GM18858 (cell line): ENCODE measurements around the gene SVEP1.
"Not testable (repeated sequence)": the region's sequence is repeated elsewhere in the genome, so short reads cannot be mapped to it uniquely, and the experiment has no call there.

Experiments used
- ATAC-seq: cut with Tn5 transposase; IDR thresholded peaks from one replicate; pipeline ENCODE4 v1.9.1; 2021; ENCODE audit not compliant: unreplicated experiment

Gene SVEP1

DNA sequence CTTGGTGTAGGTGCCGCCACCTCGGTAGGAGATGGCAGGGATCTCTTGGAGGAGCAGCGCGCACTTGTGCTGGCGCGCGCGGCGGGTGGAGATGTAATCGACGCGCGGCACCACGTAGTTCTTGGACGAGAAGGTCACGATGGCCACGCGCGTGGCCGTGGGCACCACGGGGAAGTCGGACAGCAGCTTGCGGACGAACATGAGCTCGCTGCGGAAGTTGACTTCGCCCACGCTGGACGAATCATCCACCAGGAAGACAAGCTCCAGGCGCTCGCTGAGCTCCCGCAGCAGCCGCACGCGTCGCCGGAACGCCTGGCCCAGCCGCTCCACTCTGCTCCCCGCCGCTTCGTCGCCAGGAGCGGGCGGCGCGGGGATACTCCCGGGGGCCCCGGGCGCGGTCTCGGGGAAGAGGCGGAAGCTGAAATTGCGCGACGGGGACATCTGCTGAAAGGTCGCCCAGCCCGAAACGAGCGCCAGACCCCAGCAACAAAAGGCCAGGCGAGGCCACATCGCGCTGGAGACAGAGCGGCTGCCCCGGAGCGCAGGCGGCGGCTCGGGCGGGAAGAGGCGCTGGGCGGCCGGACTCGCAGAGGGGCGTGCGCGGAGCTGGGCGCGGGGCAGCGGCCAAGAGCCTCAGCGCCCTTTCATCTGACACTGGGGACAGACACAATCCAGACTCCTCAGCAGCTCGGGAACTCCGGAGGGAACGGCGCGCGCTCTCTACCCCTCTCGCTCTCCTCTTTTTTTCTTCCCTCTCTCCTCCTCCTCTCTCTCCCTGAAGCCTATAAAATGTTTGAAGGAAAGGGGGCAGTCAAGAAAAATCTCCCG lies at the start of gene SVEP1:
Gene SVEP1, minus strand, starts transcription at position 708 of the 828 bp plus-strand sequence. Its CDS starts 198 bp downstream, at position 510.
- no peak for ATAC-seq

DNA sequence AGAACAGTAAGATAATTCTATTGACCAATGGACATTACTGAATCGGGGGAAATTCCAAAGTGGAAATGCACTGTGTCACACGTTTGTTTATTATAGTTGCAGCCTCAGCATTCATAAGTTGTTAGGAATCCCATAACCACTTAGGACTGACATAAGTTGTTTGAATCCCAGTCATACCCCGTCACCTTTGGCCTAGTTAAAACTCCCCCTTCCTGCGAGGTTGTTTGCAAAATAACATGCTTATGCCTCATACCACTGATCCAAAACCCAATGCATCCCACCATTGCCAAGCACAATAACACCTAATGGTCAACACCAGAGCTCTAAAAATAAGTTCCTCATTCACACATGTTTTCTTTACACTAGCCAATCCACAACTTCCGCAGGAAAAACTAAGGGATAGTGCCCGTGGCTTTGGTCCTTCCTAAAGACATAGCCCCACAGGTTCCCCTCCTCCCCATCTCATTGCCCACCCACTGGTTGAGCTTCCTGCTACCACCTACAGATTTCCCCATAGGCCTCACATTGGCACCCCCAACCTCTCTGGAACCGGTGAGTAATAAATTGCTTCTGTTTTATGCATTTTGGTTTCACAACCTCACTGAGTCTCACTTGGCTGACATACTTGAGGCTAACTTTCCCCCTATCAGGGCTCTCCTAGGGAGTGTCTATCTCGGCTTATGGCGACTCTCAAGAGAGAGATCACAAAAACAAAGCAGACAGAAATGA lies 46.7 kb upstream of the SVEP1 start:
- peak; percentile 96 for ATAC-seq

DNA sequence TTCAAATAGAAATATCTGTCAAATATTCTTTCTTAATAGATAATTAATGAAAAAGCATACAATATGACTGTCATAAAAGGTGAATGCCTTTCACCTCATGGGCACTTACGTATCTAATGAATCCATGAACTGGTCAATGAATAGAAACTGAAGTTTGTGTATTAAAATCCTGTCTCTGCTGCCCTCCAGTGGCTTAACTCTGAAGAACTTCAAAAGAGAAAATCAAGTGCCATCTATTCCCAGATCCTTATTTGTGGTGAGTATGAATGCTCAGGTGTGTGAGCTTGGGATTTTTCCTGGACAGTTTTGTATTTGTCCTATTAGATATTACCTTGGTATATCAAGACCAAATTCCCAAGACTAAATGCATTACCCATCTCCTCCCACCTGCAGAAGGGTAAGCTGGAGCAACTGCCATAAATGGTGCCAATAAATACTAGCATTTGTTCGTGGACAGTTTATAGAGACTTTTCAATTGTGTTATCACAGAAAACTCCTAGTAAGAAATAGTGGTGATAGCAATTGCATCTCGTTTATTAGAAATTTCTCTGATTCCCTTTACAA lies 44.0 kb upstream of the SVEP1 start:
- ATAC-seq = no peak

DNA sequence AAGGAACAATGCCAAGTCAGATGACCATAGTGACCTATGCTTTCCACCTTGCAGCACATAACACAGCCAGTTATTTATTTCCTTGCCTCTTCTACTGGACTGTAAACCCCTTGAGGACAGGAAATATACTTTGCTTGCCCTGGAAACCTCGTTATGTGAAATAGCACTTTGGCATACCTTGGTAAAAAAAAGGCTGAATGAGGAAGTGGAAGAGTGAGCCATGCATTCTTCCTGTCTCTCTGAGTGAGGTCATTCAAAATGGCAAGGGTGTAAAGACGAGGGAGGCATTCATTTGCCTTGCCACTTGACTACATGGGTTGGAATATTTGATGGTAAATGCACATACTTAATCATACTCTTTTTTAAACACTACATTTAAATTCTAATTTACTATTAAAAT lies 42.8 kb upstream of the SVEP1 start:
- ATAC-seq = no peak

DNA sequence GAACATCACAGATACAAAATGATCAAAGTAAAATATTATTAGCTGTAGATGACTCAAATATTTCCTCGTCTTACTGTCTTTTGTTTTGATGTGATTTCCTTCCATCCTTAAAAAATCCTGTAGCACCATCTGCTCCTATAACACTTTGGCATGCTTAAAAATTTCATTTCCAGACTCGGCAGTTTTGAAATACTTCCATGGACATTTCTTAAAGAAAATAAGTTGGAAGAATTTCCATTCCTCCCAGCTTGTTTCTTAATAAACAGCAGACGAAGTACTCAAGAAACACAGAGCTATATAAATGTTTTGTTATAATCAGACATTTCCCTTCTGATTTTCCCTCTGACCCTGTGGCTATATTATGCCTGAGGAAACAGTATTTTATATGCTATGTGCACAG lies 41.2 kb upstream of the SVEP1 start:
- ATAC-seq = no peak

DNA sequence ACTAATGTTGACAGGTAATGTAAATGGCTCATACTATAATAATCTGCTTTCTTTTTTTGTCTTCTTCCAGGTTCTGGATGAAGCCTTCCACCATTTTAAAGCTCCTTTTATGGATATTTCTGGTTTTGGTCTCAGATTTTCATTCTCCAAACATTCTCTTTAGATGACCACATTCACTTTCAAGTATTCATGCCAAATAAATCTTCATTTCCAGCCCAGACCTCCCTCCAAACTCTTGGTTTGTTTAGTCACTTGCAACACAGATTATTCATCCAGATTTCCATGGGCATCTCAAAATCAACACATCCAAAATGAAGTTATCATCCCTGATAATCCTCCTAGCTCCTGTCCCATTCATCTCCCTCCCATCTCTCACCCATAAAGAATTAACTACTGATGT lies 40.3 kb upstream of the SVEP1 start:
- no peak for ATAC-seq

DNA sequence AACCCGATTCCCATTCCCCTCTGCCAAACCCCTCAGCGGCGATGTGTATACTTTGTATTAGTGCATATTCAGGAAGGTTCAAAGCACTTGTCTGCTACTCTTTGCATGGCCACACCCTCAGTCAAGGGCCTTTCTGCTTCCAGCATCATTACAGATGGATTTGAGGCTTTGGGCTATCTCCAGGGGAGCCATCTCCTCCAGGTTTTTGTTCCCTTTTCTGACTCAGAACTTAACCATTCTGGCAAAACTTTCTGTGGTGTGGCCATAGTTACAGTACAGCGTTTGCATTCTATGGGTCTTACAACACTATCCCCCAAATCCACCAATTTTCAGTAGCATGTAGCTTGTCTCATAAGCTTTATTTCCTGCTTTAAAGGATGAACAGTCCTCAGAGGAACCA lies 36.0 kb upstream of the SVEP1 start:
- no peak for ATAC-seq

DNA sequence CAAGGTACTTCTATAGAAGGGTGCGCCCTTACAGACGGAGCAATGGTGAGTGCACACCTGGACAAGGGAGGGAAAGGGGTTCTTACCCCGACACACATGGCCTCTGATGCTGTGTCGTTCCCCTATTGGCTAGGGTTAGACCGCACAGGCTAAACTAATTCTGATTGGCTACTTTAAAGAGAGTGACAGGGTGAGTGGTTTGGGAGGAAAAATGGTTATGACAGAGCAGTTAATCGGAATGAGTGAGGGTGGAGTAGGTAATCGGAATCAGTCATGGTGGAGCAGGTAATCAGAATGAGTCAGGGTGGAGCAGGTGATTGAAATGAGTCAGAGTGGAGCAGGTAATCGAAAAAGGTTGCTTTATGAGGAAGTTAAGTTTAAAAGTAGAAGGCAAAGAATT lies 35.0 kb upstream of the SVEP1 start:
- not testable (repeated sequence) for ATAC-seq

DNA sequence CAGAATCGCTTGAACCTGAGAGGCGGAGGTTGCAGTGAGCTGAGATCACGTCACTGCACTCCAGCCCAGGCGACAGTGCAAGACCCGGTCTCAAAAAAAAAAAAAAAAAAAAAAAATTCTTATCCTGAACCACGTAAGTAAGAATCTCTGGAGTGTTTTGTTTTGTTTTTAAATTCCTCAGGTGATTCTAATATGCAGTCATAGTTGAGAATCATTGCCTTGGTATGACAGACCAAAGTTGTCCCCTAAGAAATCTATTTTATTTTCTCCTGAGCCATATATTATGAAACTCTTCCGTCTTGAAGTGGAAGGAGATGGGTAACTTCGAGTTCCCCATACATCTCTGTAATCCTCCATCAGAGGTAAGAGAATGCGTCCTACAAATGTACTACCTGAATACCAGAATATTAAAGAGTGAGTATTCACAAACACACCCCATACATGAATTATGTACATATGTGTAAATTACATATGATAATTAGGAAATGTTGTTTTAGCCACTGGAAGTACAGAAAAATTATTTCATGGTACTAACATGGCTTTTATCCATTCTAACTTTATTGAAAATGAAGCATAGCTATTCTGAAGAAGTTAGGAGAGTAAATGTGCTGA lies 26.7 kb upstream of the SVEP1 start:
- ATAC-seq = no peak

DNA sequence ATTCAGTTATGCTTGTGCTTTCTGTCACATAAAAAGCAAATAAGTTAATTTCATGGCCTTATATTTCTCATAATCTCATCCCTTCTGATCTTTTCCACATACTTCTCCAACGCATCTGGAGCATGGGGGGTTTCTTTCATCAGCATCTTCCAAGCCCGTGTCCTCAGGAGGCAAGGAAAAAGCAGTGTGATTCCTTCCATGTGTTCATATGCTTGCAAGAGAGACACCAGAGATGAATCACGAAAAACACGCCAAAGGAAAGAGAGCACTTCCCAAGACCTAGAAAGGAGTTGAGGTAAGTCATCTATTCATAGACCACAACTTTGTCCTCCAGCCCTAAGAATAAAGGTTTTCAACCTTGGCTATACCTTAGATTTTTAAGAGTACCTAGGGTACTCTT lies 26.0 kb upstream of the SVEP1 start:
- ATAC-seq = no peak

DNA sequence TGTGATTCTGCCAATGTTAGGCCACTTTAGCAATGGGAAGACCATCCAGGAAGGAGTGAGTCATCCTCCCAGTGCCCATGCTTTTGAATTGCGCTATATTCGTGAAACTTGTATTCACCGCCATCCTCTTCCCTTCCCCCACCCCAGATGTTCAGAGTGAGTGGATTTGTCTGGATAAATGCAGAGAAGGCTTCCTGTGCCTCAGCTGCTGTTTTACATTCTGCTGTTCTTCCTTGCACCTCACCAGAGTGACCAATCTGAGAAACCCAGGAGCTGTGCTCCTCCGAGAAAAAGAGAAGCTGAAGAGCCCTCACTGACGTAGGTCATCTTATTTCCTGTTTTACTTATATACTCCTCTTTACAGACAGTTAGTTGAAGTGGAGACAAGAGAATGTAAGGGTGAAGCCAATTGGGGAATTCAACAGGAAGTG lies 24.6 kb upstream of the SVEP1 start:
- ATAC-seq = no peak

DNA sequence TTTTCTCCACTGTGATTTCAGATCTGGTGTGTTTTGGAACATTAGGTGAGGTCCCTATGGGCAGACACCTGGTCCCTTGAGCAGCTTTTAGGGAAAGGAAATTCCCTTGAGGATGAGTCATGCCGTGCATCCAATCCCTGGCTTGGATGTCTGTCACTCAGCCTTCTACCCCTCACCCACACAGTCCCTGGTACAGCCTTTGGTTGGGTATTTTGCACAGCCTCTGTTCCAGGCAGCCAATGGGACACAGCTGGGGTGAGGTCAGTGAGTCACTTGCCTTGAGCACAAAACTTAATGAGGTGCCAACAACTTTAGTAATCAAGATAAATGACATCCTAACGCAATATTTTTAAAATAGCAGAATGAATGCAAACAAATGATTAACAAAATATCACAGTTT lies 22.7 kb upstream of the SVEP1 start:
- no peak for ATAC-seq

DNA sequence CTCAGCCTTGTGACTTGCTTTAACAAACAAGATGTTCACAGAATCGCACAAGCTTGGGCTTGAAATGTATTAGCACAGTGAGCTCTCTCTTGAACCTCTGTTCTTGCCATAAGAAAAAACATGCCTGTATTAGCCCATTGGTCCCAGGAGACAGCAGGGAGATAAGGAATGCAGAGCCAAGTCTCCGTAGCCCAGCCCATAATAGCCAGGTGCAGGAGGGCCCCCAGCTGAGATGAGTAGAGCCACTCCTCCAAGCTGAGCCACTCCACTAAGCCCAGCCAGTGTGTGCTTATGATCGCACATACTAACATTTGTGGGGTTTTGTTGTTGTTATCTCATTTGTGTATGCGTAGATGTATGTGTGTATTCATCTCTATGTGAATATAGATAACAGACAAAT lies 21.6 kb upstream of the SVEP1 start:
- no peak for ATAC-seq

DNA sequence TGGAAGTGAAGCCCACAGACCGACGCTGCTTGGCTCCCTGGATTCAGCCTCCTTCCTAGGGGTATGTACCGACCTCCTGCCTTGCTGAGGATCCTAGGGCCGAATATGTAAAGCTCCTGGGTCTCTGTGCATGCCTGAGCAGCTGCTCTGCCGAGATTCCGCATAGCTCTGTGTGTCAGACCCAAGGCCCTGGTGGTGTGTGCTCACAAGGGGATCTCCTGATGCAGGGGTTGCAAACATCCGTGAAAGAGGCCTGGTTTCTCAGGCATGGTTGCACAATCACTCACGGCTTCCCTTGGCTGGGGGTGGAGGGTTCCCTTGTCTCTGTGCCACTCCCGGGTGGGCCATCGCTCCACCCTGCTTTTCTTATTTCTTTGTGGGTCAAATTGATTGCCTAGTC lies 19.9 kb upstream of the SVEP1 start:
- no peak for ATAC-seq

DNA sequence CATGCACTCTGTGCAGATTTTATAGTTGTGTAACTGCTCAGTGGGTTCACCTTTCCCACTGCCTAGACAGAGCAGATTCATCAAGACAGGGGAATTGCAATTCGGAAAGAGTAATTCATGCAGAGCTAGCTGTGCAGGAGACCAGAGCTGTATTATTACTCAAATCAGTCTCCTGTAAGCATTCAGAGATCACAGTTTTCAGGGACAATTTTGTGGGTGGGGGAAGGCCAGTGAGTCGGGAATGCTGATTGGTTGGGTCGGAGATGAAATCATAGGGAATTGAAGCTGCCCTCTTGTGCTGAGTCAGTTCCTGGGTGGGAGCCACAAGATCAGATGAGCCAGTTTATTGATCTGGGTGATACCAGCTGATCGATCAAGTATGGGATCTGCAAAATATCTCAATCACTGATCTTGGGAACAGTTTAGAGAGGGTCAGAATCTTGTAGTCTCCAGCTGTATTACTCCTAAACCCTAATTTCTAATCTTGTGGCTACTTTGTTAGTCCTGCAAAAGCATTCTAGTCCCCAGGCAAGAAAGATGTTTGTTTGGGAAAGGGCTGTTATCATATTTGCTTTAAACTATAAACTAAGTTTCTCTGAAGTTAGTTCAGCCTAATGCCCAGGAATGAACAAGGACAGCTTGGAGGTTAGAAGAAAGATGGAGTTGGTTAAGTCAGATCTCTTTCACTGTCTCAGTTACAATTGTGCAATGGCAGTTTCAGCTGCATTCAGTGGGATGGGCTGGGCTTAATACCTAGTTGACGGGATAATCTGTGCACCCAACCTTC lies 12.7 kb upstream of the SVEP1 start:
- no peak for ATAC-seq

DNA sequence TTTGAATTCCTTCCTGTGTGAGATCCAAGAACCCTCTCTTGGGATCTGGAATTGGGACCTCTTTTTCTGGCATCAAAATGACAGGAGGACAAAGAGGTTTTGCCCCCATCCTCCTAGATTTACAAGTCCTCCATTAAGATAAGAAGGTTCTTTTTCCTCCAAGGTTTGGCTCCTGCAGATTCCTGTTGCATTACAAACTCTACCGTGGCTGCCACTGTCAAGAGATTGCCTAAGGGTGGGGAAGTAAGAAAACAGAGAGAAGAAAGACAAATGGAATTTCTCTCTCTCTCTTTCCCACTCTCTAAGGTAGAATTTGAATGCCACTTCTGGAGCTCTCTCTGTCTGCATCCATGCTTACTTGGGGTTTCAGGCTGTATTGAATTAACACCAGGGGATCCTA lies 12.0 kb upstream of the SVEP1 start:
- ATAC-seq = no peak

DNA sequence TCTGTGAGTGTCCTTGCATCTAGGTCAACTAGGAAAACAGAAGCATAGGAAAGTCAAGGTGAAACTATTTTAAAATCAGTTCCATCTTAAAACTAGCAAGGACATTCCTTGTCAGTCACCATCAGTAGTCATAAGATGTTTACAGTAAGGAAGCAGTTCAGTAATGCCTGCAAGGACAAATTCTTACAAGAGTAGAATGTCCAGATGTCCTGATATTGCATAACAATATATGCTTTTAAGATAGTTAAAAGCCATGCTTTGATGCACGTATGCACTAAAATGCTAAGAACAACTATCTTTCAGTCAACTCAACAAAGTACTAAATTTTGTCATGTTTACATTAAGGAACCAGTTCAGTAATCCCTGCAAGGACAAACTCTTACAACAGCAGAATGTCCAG lies 11.3 kb upstream of the SVEP1 start:
- no peak for ATAC-seq

DNA sequence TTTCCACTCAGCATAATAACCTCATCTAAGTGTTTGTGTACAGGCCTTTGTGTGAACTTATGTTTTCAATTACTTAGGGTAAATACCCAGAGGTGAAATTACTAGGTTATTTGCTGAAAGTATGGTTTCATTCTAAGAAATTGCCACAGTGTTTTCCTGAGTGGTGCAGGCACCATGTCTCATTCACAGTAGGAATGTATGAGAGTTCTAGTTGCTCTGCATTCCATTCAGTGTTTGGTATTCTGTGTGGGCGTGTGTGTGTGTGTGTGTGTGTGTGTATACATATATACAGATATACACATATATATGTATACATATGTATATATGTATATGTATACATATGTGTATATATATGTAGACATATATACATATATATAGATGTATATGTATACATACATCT lies 8.8 kb upstream of the SVEP1 start:
- ATAC-seq = no peak

DNA sequence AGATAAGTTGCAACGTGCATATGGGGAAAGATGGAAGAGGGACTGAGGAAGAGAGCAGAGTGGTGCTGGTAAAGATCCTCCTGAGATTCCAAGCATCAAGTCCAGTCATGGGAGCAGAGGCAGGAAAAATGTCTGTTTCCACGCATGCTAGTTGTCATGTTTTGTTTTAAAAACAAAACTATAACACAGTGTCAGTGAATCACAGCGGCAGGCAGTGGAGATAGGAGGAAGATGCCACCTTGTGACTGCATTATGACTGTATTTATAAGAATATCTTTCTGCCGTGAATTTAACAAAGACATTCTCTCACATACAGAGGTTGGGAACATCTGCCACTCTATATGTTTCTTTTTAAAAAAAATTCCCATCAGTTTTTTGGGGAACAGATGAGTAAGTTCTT lies 3.7 kb upstream of the SVEP1 start:
- ATAC-seq = no peak

DNA sequence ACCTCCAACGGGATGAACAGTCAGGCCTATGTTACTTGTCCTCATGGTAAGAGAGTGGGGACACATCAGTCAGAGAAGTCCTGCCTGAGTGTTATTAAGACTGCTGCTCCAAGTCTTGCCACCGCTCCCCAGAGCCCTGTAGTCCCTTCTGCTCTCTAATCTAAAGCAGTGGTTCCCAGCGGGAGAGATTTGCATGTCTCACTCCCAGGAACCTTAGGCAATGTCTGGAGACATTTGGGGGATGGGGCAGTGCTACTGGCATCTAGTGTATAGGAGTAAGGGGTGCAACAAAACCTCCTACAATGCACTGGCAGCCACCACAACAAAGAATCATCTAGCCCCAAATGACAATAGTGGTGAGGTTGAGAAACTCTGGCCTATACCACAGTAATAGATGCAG lies 2.6 kb upstream of the SVEP1 start:
- ATAC-seq = no peak

DNA sequence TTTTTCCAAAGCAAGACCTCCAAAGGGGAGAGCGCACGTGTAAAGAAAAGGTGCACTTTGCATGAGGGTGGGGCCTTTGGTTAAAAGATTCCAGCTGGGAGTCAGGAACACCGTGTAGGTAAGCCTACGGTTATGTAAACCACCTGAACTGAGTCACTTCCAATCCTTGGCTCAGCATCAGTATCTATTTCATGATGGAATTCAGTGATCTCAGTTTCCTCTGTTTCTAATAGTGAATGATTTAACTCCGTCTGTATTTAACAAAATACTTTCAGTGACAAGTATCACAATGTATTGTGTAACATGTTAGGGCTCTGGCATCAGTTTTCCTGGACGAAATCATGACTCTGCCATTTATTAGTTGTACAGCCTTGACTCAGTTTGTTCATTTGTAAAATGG lies 1.3 kb upstream of the SVEP1 start:
- no peak for ATAC-seq
